Aorta (tissue), 5 donors: Measurements from ENCODE around the gene LPP. TPM values are rescaled to one million over a fixed set of nuclear protein-coding genes. Genes with fewer than 3 reads are reported as not detected.

ENCODE experiments used
- ATAC-seq: fragments of 200-7000 bp; cut with Tn5 transposase; one replicate; pipeline ENCODE4 v1.9.1; 2022; ENCODE audit warnings: moderate library complexity; ENCODE audit not compliant: low FRiP score
- DNase-seq, 2 donors: peaks; one replicate each; pipeline ENCODE4 v3.0.0-alpha.2; 2020
- H3K27ac ChIP-seq, 2 donors: one replicate each; pipeline ENCODE4 v1.5.1; 2013; ENCODE audit warnings: low read length in 2 of 2, mild to moderate bottlenecking in 2 of 2, moderate library complexity in 2 of 2, control low read depth in 1 of 2, inconsistent platforms in 1 of 2, low read depth in 1 of 2
- H3K27me3 ChIP-seq, 2 donors: one replicate each; pipeline ENCODE4 v1.6.1; 2013; ENCODE audit warnings: control low read depth in 1 of 2, low read length in 1 of 2, mild to moderate bottlenecking in 1 of 2, moderate library complexity in 1 of 2; ENCODE audit not compliant: insufficient read depth in 2 of 2, control insufficient read depth in 1 of 2
- H3K36me3 ChIP-seq, 2 donors: one replicate each; pipeline ENCODE4 v1.6.1; 2013; ENCODE audit warnings: control low read depth in 1 of 2, low read length in 1 of 2, mild to moderate bottlenecking in 1 of 2; ENCODE audit not compliant: insufficient read depth in 2 of 2, control insufficient read depth in 1 of 2
- H3K4me1 ChIP-seq, 2 donors: one replicate each; pipeline ENCODE4 v1.6.1; 2013; ENCODE audit warnings: low read length in 2 of 2, control low read depth in 1 of 2, mild to moderate bottlenecking in 1 of 2, moderate library complexity in 1 of 2; ENCODE audit not compliant: insufficient read depth in 2 of 2, control insufficient read depth in 1 of 2
- H3K4me3 ChIP-seq, 2 donors: one replicate each; pipeline ENCODE4 v1.5.1; 2013; ENCODE audit warnings: low read length in 2 of 2, control low read depth in 1 of 2, mild to moderate bottlenecking in 1 of 2
- H3K9me3 ChIP-seq: one replicate; pipeline ENCODE4 v1.6.1; 2013; ENCODE audit warnings: mild to moderate bottlenecking, low read length; ENCODE audit not compliant: control insufficient read depth
- WGBS, 2 donors: extraction: QIAGEN DNeasy Blood & Tissue Kit; methylation state at CpG; one replicate each; pipeline ENCODE4 v1.1.7; 2013; 5-methylcytosine and 5-hydroxymethylcytosine counted together
- intact Hi-C, 2 donors: fragments of 100-400 bp; cut with DNase I; formaldehyde crosslinking; loops; one replicate each; pipeline versions ENCODE4 v1.14.2 to v1.15.0; 2022
- polyA plus RNA-seq, 2 donors: library from polyadenylated mRNA; stranded (reverse); fragments of 200-250 nt; gene quantifications; one replicate each; pipeline ENCODE4 v1.2.3, GENCODE V29; 2013
- total RNA-seq, 2 donors: library from RNA; stranded (reverse); fragmentation: NEBNext Ultra II Directional; extraction: Animal tissue kit (Norgen Biotek cat#: 25700); gene quantifications; one replicate each; pipeline ENCODE4 v1.2.1, GENCODE V29; 2021
- donor health status: healthy with polysubstance abuse.
- donor health status: Bipolar disorder and iron deficiency.
- donor health status: DM: no; HTN: no; CAD: no.
- donor health status: DM: no; HTN: no; CAD: no.
- donor health status: DM: yes; HTN: yes; CAD: no.

LPP gene
- total and polyA plus RNA-seq, 4 donors, result 37.7 to 2,536 (median 527) TPM

GRCh38 chr3:188752850-188753249 is 598.9 kb downstream of the LPP start:
- no peak overlapping the region for H3K4me3 ChIP-seq
- DNase-seq (no peak), ATAC-seq (no peak)
- intact Hi-C loops, result no loop called here
- no peak overlapping the region for H3K27ac ChIP-seq
- H3K27me3 ChIP-seq, result no peaks in the 10 kb centered on the region
- H3K4me1 ChIP-seq, result peaks cover 6 to 8% of the 10 kb centered on the region in 2 donors
- no peaks in the 10 kb centered on the region for H3K36me3 ChIP-seq
- 99 to 100% methylated on average over 1 of the region's 1 CpG for WGBS, 2 donors
- no peaks in the 10 kb centered on the region for H3K9me3 ChIP-seq

DNA sequence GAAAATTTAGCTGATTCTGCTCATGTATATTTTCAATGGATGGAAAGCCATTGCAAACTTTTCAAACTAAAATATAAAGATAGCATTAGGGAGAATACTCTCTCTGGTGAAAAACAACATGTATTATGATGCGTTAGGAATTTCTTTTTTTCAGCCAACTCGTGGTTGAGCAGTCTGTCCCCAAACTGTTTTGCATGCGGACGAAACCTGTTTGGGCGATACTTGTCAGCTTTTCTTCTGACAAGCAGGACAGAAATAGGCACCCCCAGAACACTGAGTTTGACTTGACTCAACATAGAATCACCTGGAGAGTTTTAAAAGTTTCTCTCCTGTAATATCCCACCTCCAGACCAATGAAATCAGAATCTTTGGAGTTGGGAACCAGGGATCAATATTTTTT is 600.3 kb downstream of the LPP start:
- 80 to 87% methylated on average over 5 of the region's 5 CpGs for WGBS, 2 donors
- DNase-seq, result no peak
- H3K36me3 ChIP-seq, result no peaks in the 10 kb centered on the region
- intact Hi-C loops, result no loop called here
- no peak for ATAC-seq
- H3K27me3 ChIP-seq, result no peaks in the 10 kb centered on the region
- H3K4me3 ChIP-seq, result no peak overlapping the region
- no peak overlapping the region for H3K27ac ChIP-seq
- H3K4me1 ChIP-seq, result peaks cover 6% of the 10 kb centered on the region in 2 donors
- no peaks in the 10 kb centered on the region for H3K9me3 ChIP-seq

DNA sequence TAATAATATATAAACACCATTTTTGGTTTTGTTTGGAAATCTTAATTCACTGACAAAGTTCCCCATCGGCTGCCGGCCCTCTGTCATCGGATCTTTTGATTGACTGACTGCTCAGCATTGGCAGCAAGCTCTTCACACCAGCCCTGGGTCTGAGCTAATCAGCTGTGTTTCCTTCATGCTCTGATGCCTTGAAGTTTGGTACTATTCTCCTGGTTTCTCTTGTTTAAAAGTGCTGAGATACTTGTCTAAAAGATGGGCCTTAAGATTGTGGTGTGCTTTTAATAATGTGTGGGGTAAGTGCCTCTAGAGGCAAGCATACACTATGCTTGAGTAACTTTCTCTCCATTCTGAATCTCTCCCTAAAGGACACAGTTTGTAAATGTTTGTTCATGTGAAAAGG is 602.3 kb downstream of the LPP start:
- no peak overlapping the region for H3K27ac ChIP-seq
- H3K4me1 ChIP-seq, result peaks cover 6 to 12% of the 10 kb centered on the region in 2 donors
- 72 to 94% methylated on average over 3 of the region's 3 CpGs for WGBS, 2 donors
- no peaks in the 10 kb centered on the region for H3K27me3 ChIP-seq
- ATAC-seq (no peak), DNase-seq (no peak)
- no peak overlapping the region for H3K4me3 ChIP-seq
- H3K9me3 ChIP-seq, result no peaks in the 10 kb centered on the region
- intact Hi-C loops, result no loop called here
- H3K36me3 ChIP-seq, result peaks cover 0 to 3% of the 10 kb centered on the region in 2 donors

DNA sequence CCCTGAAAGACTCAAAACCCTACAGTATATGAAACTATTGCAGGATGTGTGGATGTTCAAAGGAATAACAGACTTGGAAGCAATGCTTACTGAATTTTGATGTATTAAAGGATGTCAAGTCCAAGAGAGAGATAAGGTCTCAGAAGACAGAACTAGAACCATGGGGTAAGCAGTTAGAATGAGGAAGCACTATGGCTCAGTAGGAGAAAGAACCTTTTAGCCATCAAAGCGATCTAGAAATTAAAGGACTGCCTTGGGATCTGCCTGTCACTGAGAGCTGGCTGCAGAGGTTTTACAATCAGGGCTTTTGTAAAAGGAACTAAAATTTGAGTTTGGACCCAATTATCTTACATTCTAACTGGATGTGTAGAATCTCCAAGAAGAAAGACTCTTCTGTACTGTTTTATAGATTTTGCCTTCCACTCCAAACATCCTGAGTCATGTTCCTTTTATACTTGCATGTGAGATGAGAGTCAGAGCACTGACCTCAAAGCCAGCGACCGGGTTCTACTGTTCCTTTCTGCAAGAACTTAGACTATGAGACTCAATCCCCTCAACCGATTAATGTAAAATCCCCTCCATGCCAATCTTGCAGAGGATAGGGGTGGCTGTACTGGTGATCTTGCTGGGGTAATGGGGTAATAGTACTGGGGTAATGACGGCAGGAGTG is 605.5 kb downstream of the LPP start:
- Histone ChIP-seq H3K27me3 (no peaks in the 10 kb centered on the region), H3K36me3 (peaks cover 0 to 3% of the 10 kb centered on the region in 2 donors), H3K4me1 (peaks cover 2 to 12% of the 10 kb centered on the region in 2 donors), H3K9me3 (no peaks in the 10 kb centered on the region), H3K4me3 (no peak overlapping the region), H3K27ac (no peak overlapping the region)
- ATAC-seq (no peak), DNase-seq (no peak)
- intact Hi-C loops, result no loop called here
- WGBS, 2 donors, result 94 to 95% methylated on average over 5 of the region's 5 CpGs

- WGBS, 2 donors, result 69 to 81% methylated on average over 3 of the region's 3 CpGs
- Histone ChIP-seq H3K27me3 (no peaks in the 10 kb centered on the region), H3K4me3 (no peak overlapping the region), H3K27ac (no peak overlapping the region), H3K36me3 (peaks cover 0 to 3% of the 10 kb centered on the region in 2 donors), H3K9me3 (no peaks in the 10 kb centered on the region), H3K4me1 (peaks cover 2 to 9% of the 10 kb centered on the region in 2 donors)
- DNase-seq (no peak), ATAC-seq (no peak)
- intact Hi-C loops, result no loop called here
Observed at GRCh38 chr3:188760408-188760807, 606.5 kb downstream of the LPP start.

- H3K4me1 ChIP-seq, result peaks cover 2 to 11% of the 10 kb centered on the region in 2 donors
- intact Hi-C loops, result no loop called here
- peaks cover 0 to 3% of the 10 kb centered on the region in 2 donors for H3K36me3 ChIP-seq
- H3K4me3 ChIP-seq, result no peak overlapping the region
- H3K27ac ChIP-seq, result no peak overlapping the region
- H3K27me3 ChIP-seq, result no peaks in the 10 kb centered on the region
- DNase-seq, result no peak
- no peak for ATAC-seq
- no peaks in the 10 kb centered on the region for H3K9me3 ChIP-seq
- 83 to 91% methylated on average over 6 of the region's 6 CpGs for WGBS, 2 donors
Observed at GRCh38 chr3:188761439-188761838, 607.5 kb downstream of the LPP start.

GRCh38 chr3:188761964-188762363 is 608.0 kb downstream of the LPP start:
- Histone ChIP-seq H3K9me3 (no peaks in the 10 kb centered on the region), H3K27ac (no peak overlapping the region), H3K4me3 (no peak overlapping the region), H3K27me3 (no peaks in the 10 kb centered on the region), H3K36me3 (peaks cover 0 to 3% of the 10 kb centered on the region in 2 donors), H3K4me1 (peaks cover 2 to 9% of the 10 kb centered on the region in 2 donors)
- ATAC-seq, result no peak
- DNase-seq, result no peak
- intact Hi-C loops, result no loop called here
- WGBS, 2 donors, result 91 to 93% methylated on average over 3 of the region's 3 CpGs

DNA sequence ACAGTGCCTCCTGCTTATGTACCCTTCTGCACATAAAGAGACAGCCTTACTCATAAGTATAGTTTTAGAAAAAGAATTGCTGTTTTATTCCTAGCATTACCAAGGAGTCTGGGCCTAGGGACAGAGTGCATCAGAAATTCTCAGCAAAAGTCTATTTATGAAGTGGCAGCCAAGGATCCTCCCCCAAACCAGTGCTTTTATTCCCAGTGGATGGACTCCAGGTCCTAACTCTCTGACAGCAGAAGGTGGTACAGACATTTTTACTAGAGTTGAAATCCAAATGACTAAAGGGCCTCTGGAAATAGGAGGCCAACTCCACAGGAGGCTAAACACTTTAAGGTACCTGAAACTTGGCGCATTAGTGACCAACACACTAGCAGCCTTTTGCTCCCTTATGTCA is 610.7 kb downstream of the LPP start:
- DNase-seq (no peak), ATAC-seq (no peak)
- intact Hi-C loops, result no loop called here
- Histone ChIP-seq H3K36me3 (peaks cover 0 to 3% of the 10 kb centered on the region in 2 donors), H3K4me1 (peaks cover 2 to 6% of the 10 kb centered on the region in 2 donors), H3K27me3 (no peaks in the 10 kb centered on the region), H3K27ac (peak overlapping the region in 1 of 2 donors; percentile 40), H3K9me3 (no peaks in the 10 kb centered on the region), H3K4me3 (no peak overlapping the region)
- WGBS, 2 donors, result 90 to 95% methylated on average over 1 of the region's 1 CpG

DNA sequence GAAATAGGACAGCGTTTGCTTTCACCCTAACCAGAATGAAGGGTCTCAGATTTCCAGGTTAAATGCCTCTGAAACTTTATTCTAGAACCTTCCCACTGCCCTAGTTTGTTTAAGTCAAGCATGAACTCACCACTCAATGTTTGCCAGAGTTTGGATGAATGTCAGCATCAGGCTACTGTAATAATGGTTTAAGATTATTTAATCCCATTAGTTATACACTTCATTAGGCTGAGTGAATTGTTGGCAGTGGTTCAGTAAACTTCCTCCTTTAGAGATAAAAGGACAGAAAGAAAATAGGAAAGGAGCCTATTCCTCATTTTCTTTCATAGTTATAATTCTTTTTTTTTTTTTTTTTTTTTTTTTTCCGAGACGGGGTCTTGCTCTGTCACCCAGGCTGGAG is 615.9 kb downstream of the LPP start:
- Histone ChIP-seq H3K4me3 (no peak overlapping the region), H3K27ac (no peak overlapping the region), H3K27me3 (no peaks in the 10 kb centered on the region), H3K36me3 (no peaks in the 10 kb centered on the region), H3K9me3 (no peaks in the 10 kb centered on the region), H3K4me1 (peaks cover 0 to 12% of the 10 kb centered on the region in 2 donors)
- intact Hi-C loops, result no loop called here
- no peak for ATAC-seq
- WGBS, 2 donors, result 72 to 77% methylated on average over 1 to 3 of the region's 3 CpGs
- DNase-seq, result no peak
